Measurements from ENCODE around the gene PAN3. TPM values are rescaled to one million over a fixed set of nuclear protein-coding genes. Genes with fewer than 3 reads are reported as not detected.

Gene PAN3
- total RNA-seq, 1 donor from 2014 or later: 15.5 TPM

GRCh38 chr13:28218679-28219078 lies 80.3 kb downstream of the PAN3 start:
- TF ChIP-seq, protein P1, sequence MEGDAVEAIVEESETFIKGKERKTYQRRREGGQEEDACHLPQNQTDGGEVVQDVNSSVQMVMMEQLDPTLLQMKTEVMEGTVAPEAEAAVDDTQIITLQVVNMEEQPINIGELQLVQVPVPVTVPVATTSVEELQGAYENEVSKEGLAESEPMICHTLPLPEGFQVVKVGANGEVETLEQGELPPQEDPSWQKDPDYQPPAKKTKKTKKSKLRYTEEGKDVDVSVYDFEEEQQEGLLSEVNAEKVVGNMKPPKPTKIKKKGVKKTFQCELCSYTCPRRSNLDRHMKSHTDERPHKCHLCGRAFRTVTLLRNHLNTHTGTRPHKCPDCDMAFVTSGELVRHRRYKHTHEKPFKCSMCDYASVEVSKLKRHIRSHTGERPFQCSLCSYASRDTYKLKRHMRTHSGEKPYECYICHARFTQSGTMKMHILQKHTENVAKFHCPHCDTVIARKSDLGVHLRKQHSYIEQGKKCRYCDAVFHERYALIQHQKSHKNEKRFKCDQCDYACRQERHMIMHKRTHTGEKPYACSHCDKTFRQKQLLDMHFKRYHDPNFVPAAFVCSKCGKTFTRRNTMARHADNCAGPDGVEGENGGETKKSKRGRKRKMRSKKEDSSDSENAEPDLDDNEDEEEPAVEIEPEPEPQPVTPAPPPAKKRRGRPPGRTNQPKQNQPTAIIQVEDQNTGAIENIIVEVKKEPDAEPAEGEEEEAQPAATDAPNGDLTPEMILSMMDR (conservative IDR thresholded peaks at IDR 0.05; ENCODE audit: low read depth, low read length): no peak
- DNase-seq (ENCODE audit: low read depth): no peak
- H3K4me3 ChIP-seq (ENCODE audit: low read depth, low read length): no peak overlapping the region

GRCh38 chr13:28219408-28220099 lies 81.2 kb downstream of the PAN3 start:
- TF ChIP-seq, protein P1 (conservative IDR thresholded peaks at IDR 0.05; ENCODE audit: low read depth, low read length): no peak

DNA sequence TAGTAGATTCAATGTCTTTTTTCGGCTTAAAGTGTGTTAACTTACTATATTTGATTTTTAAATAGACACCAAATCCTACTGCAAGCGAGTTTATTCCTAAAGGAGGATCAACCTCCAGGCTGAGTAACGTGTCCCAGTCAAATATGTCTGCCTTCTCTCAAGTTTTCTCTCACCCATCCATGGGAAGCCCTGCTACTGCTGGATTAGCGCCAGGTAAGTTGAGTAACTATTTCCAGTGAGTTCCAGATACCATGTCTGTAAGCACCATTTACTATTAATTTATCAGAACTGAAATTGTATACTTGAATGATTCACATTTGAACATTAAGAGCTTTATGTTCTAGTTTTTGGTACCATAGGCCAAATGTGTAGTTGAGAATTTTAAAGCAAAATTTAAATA lies 81.8 kb downstream of the PAN3 start:
- H3K4me3 ChIP-seq (ENCODE audit: low read depth, low read length): no peak overlapping the region
- no peak for DNase-seq (ENCODE audit: low read depth)

More at GRCh38 chr13:28219408-28220099, 81.2 kb downstream of the PAN3 start:
- no peak for DNase-seq (ENCODE audit: low read depth)
- no peak overlapping the region for H3K4me3 ChIP-seq (ENCODE audit: low read depth, low read length)

DNA sequence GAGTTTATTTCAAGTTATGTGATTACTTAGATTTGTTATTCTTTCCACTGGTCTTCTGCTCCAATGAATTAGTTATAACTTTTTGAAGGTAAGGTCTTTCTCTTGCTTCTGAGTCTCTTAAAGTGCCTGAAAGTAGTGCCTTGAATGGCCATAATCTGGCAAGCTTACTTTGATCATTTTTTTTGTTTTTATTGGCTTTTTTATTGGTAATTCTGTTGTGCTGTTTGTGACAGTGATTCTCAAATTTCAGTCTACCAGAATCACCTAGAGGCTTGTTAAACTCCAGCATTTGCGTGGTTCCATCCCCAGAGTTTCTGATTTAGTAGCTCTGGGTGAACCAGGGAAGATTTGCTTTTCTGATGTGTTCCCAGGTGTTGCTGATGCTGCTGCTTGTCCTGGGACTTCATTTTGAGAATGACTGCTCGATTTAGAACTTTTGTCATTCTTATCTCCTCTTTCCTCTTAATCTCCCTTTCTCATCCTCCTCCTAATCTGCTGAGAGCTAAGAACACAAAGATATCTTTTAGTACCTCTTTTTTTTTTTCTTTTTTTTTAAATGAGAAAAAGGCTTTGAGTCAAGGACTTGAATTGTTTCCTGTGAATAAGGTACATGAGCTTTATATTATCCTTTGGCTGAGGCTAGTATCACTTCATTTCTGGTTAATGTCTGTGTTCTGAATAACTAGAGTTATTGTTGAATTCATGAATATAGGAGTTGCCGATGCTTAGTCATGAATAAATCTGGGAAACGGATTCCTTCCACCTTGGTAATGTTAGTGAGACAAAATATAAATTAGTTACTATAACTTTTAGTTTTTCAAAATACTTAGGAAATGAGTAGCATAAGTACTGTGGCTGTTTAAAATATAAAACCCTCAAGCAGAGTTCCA lies 91.4 kb downstream of the PAN3 start:
- TF ChIP-seq, protein P1 (conservative IDR thresholded peaks at IDR 0.05; ENCODE audit: low read depth, low read length): no peak
- no peak overlapping the region for H3K4me3 ChIP-seq (ENCODE audit: low read depth, low read length)
- DNase-seq (ENCODE audit: low read depth): no peak

More for the DNA sequence above, 81.8 kb downstream of the PAN3 start:
- TF ChIP-seq, protein P1 (conservative IDR thresholded peaks at IDR 0.05; ENCODE audit: low read depth, low read length): no peak

DNA sequence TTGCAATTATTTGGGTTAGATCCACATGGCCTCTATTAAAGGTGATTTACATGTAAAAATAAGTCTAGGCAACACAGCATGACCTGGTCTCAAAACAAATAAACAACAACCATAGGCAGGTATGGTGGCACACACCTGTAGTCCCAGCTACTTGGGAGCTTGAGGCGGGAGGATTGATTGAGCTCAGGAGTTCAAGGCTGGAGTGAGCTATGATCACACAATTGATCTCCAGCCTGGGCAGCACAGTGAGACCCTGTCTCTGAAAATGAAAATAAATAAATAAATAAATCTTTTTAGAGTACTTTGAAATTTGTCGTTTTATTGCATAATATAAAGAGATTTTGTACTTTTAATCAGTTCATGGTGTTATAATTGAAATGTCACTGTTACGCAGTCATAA lies 93.3 kb downstream of the PAN3 start:
- no peak overlapping the region for H3K4me3 ChIP-seq (ENCODE audit: low read depth, low read length)
- DNase-seq (ENCODE audit: low read depth): no peak
- TF ChIP-seq, protein P1 (conservative IDR thresholded peaks at IDR 0.05; ENCODE audit: low read depth, low read length): no peak

DNA sequence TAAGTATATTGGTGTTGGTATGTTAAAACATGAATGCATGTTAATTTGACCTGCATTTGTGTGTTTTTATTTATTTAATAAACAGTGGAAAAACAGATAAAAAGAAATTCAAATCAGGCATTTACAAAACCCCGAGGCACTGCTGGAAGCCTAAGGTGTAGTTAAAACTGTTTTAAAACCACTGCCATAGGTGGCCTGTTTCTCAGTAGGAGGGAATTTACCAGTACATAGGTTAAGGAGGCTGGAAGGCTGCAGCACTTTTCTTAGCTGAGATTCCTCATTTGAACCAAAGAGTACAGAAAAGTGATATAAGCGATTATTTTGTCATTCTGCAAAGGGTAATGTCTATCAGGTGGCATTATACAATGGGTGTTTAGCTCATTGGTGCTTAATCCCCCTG lies 99.6 kb downstream of the PAN3 start:
- DNase-seq (ENCODE audit: low read depth): no peak
- TF ChIP-seq, protein P1 (conservative IDR thresholded peaks at IDR 0.05; ENCODE audit: low read depth, low read length): no peak

More for the DNA sequence above, 99.6 kb downstream of the PAN3 start:
- no peak overlapping the region for H3K4me3 ChIP-seq (ENCODE audit: low read depth, low read length)
